Measurements from ENCODE around the gene ZNF24. TPM values are rescaled to one million over a fixed set of nuclear protein-coding genes. Genes with fewer than 3 reads are reported as not detected.
A peak's percentile ranks its signal among the peaks of the same experiment; 100 is the strongest.

The ZNF24 gene
- total RNA-seq, 1 experiment from 2014 or later, result 9.7 TPM

DNA sequence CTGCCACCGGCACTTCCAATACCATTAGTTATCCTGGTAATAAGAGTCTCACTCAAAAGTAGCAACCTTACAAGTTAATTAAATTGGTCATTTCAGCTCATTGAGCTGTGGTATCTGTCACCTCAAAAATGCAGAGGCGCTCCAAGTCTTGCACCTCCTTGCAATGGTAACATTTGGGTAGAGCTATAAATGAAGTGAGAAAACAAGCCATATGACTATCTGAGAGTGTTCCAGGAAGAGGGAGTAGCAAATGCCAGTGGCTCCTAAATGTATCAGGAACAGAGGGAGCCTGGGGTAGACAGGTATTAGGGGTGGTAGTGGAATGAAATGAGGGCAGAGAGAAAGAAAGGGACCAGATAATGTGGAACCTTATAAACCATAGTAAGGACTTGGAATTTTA lies 48.2 kb downstream of the ZNF24 start:
- no peak for DNase-seq (ENCODE audit: low spot score)

GRCh38 chr18:35291166-35291565 lies 53.1 kb downstream of the ZNF24 start:
- no peak for DNase-seq (ENCODE audit: low spot score)

DNA sequence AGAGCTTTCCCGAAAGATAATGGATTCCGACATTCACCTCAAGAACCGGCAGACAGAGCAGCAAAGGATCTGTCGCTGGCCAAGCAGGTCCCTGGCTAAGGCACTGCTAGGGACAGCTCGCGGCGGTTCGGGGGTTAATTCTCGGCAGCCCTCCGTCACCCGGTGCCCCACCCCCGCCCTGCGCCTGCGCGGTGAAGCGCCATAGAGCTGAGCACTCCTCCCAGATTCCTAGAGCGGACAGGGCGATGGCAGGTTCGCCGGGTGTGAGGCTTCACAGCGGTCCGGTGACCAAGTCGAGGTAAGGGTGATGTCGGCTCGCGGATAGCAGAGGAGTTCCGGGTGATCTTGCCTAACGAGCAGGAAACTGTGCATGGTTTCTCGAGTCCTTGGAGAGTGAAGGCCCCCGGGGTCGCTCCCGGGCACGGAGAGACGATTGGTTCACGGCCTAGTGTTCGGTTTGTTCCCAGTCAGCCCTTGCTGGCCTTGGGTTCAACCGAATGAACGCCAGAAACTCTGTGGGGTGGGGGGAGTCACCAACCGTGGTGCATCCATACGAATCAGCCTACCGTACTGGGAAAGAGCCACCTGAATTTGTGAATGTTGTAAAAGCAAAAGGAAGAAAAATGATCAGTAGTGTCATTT lies 54.0 kb downstream of the ZNF24 start, which contains the start of gene ZSCAN30:
Gene ZSCAN30 (minus strand): TSS at position 136 of the 642 bp plus-strand sequence. CDS start 25,877 bp downstream, outside the sequence.
- DNase-seq (ENCODE audit: low spot score), result peak; percentile 88

GRCh38 chr18:35289727-35290093 lies 54.5 kb downstream of the ZNF24 start:
- DNase-seq (ENCODE audit: low spot score), result no peak

GRCh38 chr18:35289293-35289692 lies 54.9 kb downstream of the ZNF24 start:
- DNase-seq (ENCODE audit: low spot score), result no peak

DNA sequence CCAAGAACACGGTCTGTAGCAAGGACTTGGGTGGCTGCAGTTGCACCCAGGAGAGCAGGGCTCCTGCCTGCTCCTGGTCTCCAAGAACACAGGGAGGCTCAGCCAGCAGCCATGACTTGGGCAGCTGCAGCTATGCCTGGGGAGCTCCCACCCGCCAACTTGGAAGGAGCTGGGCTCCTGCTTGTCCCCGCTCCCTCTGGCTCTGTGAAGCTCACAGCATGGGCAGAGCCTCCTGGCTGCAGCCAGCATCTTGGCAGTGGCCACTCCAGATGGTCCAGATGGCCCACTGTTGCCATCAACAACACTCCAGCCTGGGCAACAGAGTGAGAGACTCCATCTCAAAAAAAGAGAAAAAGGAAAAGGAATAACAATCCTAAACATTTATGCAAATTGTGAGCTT lies 59.4 kb downstream of the ZNF24 start:
- DNase-seq (ENCODE audit: low spot score), result no peak

DNA sequence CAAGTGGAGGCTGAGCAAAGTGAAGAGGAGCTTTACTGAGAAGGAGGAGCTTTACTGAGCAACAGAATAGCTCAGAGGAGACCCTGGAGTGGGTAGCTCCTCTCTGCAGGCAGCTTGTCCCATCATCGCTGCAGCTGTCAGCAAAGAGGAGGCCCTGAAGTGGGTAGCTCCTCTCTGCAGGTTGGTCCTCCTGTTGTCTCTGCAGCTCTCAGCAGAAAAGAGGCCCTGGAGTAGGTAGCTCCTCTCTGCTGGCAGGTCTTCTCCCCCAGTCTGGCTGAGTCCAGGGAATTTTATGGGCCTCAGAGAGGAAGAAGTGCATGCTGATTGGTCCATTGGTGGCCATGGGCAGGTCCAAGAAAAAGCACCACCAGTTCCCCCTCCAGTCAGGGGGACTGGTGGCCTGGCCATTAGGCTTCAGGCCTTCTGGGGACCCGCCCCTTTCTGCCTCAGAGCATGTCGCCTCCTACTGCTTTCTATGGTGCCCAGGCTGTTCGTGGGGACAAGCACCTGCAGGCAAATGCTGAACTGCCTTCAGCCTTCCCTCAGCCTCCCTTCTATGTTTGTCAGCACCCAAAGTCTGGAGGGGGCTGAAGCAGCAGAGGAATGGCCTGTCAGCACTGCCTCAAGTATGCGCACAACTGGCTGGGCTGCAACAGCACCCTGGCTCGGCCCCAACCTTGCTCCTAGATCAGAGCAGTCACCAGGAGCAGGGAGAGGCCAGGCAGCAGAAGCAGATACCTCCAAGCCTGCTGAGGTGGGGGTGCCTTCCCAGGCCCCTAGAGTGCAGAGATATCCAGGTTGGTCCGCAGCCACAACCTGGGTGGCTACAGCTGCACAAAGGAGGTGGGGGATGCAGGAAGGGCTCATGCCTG lies 60.1 kb downstream of the ZNF24 start:
- DNase-seq (ENCODE audit: low spot score), result no peak

DNA sequence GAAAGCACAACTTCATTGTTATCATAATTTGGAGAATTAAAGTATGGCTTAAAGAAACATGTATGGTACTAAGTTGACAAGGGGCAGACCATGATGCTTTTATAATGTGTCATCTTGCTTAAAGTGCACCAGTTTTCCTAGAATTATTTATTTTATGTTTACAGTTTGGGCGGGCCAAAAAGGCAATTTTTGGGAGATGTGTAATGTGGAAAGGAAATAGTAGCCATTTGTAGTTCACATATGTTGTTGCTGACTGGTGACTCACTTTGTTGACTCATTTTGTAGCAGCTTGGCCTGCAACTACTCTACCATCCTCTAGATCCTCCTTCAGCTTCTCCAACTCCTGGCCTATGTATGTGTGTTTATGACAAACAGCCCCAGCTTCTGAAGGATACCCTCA lies 61.9 kb downstream of the ZNF24 start:
- no peak for DNase-seq (ENCODE audit: low spot score)

Other genes with a start within 250 kb of the ZNF24 start
- 3.8 and 4.9 TPM in 2 replicates for gene ZNF397, start 103.4 kb downstream of the ZNF24 start, total RNA-seq (2014; rRNA removed; shearing (Covaris generic))
- gene ZSCAN30, start 54.2 kb downstream of the ZNF24 start, total RNA-seq (2014; rRNA removed; shearing (Covaris generic)), result 2.2 and 3.3 TPM in 2 replicates
- 0.03 TPM in 1 of 2 replicates, not detected in the other for gene ZNF396, start 32.9 kb upstream of the ZNF24 start, total RNA-seq (2014; rRNA removed; shearing (Covaris generic))
- gene INO80C, start 153.5 kb upstream of the ZNF24 start, total RNA-seq (2014; rRNA removed; shearing (Covaris generic)), result 5.1 TPM in 2 replicates
- gene GALNT1, start 237.3 kb upstream of the ZNF24 start, total RNA-seq (2014; rRNA removed; shearing (Covaris generic)), result 4.9 and 5.4 TPM in 2 replicates

All from HT-29 (cell line).